GM12892 (cell line): ENCODE results near the gene MED15.

Experiments used
- DNase-seq: peaks from one replicate; pipeline ENCODE4 v3.0.0; 2011; ENCODE audit not compliant: insufficient read length
- FAIRE-seq: peaks from 2 replicates; lab custom pipeline; 2011; peaks lifted over from hg19 to GRCh38; lab: Jason Lieb, UNC
- POLR2A ChIP-seq: IDR thresholded peaks from 2 replicates; pipeline ENCODE4 v1.6.1; 2011; ENCODE audit warnings: low read depth, low read length, control low read depth
- POLR2AphosphoS5 ChIP-seq: IDR thresholded peaks from 2 replicates; pipeline ENCODE4 v1.6.1; 2011; ENCODE audit warnings: low read depth, low read length, control low read depth
- TAF1 ChIP-seq: IDR thresholded peaks from 2 replicates; pipeline ENCODE4 v1.6.1; 2011; ENCODE audit warnings: low read depth, mild to moderate bottlenecking, control low read depth, low read length, borderline replicate concordance

MED15 gene

DNA sequence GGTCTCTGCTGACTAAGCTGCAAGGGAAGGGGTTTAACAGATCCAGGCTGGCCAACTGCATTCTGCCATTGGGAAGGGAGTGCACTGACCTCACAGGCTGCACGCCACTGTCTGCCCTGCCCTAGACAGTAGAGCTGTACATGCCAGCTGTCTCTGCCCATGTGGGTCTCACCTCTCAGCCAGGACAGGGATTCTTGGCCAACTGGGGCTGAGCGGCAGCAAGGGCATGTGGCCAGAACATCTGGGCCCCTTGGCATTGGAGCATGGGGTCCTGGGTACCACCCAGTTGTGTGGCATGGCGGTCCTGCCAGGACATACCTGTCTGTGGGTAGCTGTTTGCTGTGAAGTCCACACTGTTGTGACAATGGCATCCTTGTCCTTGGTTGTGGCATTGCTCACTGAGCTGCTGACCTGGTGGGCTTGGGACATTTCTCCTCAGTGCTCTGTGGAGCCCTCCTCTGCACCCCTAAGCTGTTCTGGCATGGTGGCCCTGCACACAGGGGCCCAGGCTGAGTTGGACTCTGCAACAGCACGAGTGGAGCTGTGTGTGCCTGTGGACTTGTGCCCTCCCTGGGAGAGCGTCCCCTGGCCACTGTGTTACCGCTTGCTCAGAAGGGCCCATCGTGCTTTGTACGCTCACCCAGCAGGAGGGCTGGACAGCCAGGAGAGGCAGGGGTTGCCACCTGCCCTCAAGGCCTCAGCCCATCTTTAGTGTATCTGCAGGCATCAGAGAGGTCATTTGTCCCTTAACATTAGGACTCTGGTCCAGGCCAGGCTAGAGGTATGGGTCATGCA, 46.7 kb downstream of the MED15 start:
- no peak for DNase-seq
- TF ChIP-seq POLR2A (no peak), POLR2AphosphoS5 (no peak)
- no peak for FAIRE-seq

DNA sequence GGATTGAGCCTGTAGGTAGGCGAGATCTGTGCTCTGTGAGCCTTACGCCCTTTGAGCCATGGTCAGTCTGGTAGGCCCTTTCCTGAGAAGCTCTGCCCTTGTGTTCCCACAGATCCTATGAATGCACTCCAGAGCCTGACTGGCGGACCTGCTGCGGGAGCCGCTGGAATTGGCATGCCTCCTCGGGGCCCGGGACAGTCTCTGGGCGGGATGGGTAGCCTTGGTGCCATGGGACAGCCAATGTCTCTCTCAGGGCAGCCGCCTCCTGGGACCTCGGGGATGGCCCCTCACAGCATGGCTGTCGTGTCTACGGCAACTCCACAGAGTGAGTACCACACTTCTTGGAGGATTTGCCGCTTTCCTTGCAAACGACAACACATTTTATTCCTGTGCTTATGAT, 47.4 kb downstream of the MED15 start:
- no peak for DNase-seq
- TF ChIP-seq POLR2AphosphoS5 (no peak), POLR2A (no peak), TAF1 (no peak)
- FAIRE-seq, result no peak

DNA sequence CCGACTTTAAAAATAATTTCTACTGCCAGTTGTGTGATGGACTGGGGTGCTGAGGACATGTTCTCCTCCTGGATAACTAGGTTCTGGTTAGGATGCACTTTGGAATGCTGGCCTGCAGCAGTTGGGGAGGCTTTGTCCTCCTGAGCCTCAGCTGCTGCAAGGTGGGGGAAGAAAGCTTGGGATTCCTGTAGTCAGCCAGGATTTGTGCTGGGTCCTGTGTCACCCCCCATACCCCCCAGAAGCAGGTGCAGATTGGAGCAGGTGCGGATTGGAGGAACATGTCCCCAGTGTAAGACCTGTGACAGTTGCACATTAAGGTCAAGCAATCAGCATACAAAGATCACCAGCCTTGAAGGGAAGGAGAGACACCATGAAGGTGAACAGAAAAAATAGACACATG, 51.1 kb downstream of the MED15 start:
- no peak for FAIRE-seq
- no peak for DNase-seq
- no peak for TF ChIP-seq POLR2A
- TF ChIP-seq TAF1, result no peak
- TF ChIP-seq POLR2AphosphoS5, result no peak

DNA sequence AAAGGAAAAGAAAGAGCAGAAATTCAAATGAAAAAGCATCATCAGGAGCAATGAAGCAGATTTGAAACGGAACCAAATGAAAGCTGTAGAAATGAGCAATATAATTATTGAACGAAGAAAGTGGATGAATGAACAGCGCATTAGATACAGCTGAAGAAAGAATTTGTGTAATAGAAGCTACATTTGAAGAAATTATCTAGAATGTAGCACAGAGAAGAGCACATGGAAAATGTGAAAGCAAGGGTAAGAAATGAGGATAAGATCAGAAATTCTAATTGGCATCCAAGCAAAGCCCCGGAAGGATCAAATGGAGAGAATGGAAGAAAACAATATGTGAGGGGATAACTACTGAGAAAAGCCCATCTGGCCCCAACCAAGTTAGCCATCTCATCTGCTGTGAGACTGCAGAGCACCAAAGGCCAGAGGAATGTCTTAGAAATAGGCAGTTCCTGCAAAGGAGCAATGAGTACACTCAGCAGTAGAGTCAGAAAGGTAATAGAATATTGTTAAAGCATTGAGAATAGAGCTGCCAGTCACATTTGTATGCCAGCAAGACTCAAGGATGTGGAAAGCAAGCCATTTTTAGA, 51.9 kb downstream of the MED15 start:
- DNase-seq, result no peak
- FAIRE-seq, result no peak
- TF ChIP-seq POLR2A (no peak), TAF1 (no peak), POLR2AphosphoS5 (no peak)

DNA sequence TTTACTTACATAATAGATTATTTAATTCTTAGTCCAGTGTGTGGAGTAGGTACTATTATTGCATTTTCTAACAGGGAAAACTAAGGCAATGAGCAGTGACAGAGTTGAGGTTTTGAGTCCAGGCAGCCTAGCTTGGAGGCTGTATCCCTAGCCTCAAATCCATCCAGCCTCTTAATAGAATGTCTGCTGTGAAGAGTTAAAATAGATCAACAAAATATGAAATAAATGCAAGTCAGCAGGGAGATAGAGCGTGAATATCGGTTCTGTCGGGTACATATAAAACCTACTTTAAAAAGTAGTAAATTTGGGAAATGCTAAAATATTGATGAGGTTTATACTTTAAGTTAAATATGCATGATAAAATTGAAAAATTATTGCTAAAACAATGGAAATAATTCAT, 53.3 kb downstream of the MED15 start:
- TF ChIP-seq TAF1, result no peak
- TF ChIP-seq POLR2A, result no peak
- no peak for TF ChIP-seq POLR2AphosphoS5
- DNase-seq (no peak), FAIRE-seq (no peak)

DNA sequence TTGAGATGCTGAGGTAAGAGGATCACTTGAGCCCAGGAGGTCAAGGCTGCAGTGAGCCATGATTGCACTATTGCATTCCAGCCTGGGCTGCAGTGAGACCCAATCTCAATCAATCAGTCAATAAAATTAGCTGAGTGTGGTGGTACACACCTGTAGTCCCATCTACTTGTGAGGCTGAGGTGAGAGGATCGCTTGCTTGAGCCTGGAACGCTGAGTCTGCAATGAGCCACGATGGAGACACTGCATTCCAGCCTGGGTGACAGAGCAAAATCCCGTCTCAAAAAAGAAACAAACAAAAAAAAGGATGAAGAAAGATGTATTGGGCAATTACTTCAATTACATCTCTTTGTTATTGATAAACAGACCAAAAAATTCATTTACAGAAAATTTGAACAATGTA, 54.5 kb downstream of the MED15 start:
- TF ChIP-seq POLR2A (no peak), TAF1 (no peak), POLR2AphosphoS5 (no peak)
- FAIRE-seq (no peak), DNase-seq (no peak)

DNA sequence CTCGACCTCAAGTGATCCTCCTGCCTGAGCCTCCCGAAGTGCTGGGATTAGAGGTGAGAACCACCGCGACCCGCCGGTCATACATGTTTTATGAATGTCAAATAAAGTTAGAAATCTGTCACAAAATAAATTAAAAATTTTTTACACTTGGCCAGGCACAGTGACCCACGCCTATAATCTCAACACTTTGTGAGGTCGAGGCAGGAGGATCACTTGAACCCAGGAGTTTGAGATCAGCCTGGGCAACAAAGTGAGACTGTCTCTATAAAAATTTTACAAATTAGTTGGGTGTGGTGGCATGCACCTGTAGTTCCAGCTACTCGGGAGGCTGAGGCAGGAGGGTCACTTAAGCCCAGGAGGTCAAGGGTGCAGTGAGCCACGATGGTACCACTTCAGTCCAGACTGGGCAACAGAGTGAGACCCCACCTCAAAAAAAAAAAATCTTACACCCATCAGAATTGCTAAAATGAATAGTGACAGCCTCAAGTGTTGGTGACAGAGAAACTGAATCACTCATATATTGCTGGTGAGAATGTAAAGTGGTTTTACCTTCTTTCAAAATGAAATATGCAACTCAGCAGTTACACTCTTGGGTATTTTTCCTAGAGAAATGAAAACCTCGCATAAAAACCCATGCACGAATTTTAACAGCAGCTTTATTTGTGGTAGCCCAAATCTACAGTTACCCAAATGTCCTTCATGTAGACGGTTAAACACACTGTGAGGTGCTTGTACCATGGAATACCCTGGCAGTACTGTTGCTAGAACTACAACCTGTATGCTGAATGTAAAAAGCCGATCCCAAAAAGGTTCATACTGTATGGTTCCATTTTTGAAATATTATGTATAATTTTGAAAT, 55.4 kb downstream of the MED15 start:
- FAIRE-seq, result no peak
- no peak for TF ChIP-seq TAF1
- no peak for TF ChIP-seq POLR2A
- no peak for TF ChIP-seq POLR2AphosphoS5
- no peak for DNase-seq

DNA sequence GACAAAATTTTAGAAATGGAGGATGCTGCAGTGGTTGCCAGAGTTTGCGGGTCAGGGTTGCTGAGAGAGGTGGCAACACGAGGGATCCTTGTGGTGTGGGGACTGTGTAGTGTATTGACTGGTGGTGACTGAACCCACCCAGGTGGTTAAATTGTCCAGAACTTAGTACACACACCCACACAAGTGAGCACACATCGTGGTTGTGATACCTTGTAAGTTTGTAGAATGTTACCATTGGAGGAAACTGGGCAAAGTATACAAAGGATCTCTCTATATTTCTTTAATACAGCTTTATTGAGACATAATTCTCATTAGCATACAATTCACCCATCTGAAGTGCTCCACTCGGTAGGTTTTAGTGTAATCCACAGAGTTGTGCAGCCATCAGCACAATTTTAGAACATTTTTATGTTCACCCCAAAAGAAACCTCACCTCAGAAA, 56.1 kb downstream of the MED15 start:
- DNase-seq (no peak), FAIRE-seq (no peak)
- TF ChIP-seq TAF1 (no peak), POLR2A (no peak), POLR2AphosphoS5 (no peak)

DNA sequence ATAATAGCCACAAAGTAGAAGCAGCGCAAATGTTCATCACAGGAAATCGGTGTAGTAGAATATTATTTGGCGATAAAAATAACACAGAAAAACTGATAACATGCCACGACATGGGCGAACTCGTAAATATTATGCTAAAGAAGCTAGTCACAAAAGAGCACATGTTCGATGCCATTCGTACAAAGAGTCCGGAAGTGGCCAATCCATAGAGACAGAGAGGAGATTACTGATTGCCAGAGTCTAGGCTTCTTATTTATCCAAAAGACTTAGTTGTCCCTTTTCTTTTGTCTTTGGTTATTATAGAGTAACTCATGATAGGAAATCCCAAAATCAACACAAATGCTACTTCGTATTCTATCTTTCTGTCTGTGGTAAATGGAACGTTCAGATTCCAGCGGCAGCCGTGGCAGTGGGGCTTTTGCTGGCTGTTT, 56.5 kb downstream of the MED15 start:
- DNase-seq (no peak), FAIRE-seq (no peak)
- no peak for TF ChIP-seq POLR2A
- TF ChIP-seq POLR2AphosphoS5, result no peak
- TF ChIP-seq TAF1, result no peak

DNA sequence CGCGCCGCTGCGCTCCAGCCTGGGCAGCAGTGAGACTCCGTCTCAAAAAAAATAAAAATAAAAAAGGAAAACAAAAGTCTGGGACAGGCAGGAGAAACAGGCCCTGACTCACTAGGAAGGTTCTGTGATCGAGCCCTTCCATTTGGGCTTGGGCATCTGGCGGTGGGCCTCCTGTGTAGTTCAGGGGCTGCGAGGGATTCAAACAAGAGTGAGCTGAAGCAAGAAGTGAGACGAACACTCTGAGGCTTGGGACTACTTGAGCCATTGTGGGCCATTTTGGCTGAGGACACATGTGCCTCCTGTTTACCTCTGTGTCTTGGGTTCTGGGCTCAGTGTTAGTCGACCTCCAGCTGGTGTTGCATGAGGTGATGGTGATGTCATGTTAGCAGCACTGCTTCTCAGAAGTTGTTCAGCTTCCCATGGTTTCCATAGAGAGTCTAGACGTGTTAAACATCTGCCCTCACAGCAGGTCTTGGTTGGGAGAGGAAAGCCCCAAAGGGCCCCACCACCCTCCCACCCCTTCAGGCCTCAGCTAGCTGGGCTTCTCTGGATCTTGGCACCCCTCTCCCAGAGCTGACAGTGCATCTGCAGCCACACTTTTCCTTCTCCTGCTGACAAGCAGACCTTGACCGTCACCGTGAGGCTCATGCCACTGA, 57.8 kb downstream of the MED15 start:
- TF ChIP-seq POLR2AphosphoS5 (no peak), POLR2A (no peak), TAF1 (no peak)
- DNase-seq, result no peak
- no peak for FAIRE-seq

DNA sequence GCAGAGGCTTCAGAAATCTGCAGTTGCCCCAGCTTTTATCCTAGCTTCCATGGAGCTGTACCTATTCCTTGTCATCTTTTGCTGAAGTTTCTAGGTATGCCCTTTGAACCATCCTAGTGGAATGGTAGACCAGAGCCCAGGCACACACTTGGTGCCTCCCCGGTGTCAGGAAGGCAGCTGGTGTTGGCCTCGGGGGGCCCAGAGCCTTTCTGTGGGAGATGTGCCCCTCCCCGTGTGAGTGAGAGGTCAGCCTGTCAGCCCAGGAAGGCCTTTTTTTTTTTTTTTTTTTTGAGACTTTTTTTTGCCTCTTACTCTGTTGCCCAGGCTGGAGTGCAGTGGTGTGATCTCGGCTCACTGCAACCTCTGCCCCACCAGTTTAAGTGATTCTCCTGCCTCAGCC, 58.4 kb downstream of the MED15 start:
- DNase-seq (no peak), FAIRE-seq (no peak)
- no peak for TF ChIP-seq TAF1
- TF ChIP-seq POLR2AphosphoS5, result no peak
- TF ChIP-seq POLR2A, result no peak
